ENCODE results near the gene PRR16.

Gene PRR16

DNA sequence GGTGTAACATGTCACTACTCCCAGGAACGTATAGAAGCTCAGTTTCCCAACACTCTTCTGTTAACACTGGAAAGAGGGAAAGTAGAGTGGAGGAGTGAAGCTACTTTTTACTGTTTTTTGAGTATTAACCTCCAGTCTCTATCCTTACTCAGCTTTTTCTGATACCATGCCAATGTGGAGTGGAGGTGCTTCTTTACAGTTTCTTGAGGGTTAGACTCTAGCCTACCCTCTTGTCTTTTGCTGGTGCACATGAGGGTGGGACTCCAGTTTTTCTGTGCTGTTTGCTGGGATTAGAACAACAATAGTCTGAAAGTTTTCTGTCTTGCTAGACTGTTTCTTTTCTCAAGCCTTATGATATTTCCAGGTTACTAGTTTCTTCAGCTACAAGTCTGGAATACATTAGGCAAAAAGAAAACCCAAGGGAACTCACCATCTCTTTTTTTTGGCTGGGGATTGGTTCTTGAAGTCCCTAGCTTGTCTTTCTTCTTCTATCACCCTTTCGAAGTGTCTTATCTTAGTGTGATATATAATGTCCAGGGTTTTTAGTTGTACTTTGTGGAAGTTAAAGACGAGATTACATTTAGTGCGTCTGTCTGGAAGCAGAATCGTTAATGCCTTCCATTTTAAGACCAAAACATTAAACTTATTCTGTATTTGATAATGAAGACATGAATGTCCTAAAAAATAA lies 35.9 kb downstream of the PRR16 start:
- TF ChIP-seq ZNF70 (CRISPR knock-in tag; IDR thresholded peaks at IDR 0.05), result no peak
- TF ChIP-seq, protein P1, sequence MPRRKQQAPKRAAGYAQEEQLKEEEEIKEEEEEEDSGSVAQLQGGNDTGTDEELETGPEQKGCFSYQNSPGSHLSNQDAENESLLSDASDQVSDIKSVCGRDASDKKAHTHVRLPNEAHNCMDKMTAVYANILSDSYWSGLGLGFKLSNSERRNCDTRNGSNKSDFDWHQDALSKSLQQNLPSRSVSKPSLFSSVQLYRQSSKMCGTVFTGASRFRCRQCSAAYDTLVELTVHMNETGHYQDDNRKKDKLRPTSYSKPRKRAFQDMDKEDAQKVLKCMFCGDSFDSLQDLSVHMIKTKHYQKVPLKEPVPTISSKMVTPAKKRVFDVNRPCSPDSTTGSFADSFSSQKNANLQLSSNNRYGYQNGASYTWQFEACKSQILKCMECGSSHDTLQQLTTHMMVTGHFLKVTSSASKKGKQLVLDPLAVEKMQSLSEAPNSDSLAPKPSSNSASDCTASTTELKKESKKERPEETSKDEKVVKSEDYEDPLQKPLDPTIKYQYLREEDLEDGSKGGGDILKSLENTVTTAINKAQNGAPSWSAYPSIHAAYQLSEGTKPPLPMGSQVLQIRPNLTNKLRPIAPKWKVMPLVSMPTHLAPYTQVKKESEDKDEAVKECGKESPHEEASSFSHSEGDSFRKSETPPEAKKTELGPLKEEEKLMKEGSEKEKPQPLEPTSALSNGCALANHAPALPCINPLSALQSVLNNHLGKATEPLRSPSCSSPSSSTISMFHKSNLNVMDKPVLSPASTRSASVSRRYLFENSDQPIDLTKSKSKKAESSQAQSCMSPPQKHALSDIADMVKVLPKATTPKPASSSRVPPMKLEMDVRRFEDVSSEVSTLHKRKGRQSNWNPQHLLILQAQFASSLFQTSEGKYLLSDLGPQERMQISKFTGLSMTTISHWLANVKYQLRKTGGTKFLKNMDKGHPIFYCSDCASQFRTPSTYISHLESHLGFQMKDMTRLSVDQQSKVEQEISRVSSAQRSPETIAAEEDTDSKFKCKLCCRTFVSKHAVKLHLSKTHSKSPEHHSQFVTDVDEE (CRISPR knock-in tag; IDR thresholded peaks at IDR 0.05), result no peak
- no peak for TF ChIP-seq GLIS3 (CRISPR knock-in tag; IDR thresholded peaks at IDR 0.05)
- TF ChIP-seq SNAI2 (CRISPR knock-in tag; IDR thresholded peaks at IDR 0.05), result no peak
- no peak for TF ChIP-seq PPARA (CRISPR knock-in tag; IDR thresholded peaks at IDR 0.05; ENCODE audit: borderline replicate concordance)
- no peak for TF ChIP-seq TCF4 (CRISPR knock-in tag; IDR thresholded peaks at IDR 0.05; ENCODE audit: borderline replicate concordance)
- TF ChIP-seq, protein P2, sequence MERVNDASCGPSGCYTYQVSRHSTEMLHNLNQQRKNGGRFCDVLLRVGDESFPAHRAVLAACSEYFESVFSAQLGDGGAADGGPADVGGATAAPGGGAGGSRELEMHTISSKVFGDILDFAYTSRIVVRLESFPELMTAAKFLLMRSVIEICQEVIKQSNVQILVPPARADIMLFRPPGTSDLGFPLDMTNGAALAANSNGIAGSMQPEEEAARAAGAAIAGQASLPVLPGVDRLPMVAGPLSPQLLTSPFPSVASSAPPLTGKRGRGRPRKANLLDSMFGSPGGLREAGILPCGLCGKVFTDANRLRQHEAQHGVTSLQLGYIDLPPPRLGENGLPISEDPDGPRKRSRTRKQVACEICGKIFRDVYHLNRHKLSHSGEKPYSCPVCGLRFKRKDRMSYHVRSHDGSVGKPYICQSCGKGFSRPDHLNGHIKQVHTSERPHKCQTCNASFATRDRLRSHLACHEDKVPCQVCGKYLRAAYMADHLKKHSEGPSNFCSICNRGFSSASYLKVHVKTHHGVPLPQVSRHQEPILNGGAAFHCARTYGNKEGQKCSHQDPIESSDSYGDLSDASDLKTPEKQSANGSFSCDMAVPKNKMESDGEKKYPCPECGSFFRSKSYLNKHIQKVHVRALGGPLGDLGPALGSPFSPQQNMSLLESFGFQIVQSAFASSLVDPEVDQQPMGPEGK (CRISPR knock-in tag; IDR thresholded peaks at IDR 0.05; ENCODE audit: borderline replicate concordance), result no peak
- TF ChIP-seq TOX (CRISPR knock-in tag; IDR thresholded peaks at IDR 0.05; ENCODE audit: borderline replicate concordance), result no peak
- no peak for TF ChIP-seq ZFP3 (CRISPR knock-in tag; IDR thresholded peaks at IDR 0.05)
- TF ChIP-seq OSR1 (CRISPR knock-in tag; IDR thresholded peaks at IDR 0.05), result no peak
- no peak for TF ChIP-seq CREB5 (CRISPR knock-in tag; IDR thresholded peaks at IDR 0.05; ENCODE audit: low read depth)
- TF ChIP-seq RARB (CRISPR knock-in tag; IDR thresholded peaks at IDR 0.05), result no peak
- TF ChIP-seq ARNTL (CRISPR knock-in tag; IDR thresholded peaks at IDR 0.05; ENCODE audit: borderline replicate concordance, low read depth), result no peak
- TF ChIP-seq ISL1 (CRISPR knock-in tag; IDR thresholded peaks at IDR 0.05), result no peak
- TF ChIP-seq CSDC2 (CRISPR knock-in tag; IDR thresholded peaks at IDR 0.05), result no peak
- TF ChIP-seq, protein P3, sequence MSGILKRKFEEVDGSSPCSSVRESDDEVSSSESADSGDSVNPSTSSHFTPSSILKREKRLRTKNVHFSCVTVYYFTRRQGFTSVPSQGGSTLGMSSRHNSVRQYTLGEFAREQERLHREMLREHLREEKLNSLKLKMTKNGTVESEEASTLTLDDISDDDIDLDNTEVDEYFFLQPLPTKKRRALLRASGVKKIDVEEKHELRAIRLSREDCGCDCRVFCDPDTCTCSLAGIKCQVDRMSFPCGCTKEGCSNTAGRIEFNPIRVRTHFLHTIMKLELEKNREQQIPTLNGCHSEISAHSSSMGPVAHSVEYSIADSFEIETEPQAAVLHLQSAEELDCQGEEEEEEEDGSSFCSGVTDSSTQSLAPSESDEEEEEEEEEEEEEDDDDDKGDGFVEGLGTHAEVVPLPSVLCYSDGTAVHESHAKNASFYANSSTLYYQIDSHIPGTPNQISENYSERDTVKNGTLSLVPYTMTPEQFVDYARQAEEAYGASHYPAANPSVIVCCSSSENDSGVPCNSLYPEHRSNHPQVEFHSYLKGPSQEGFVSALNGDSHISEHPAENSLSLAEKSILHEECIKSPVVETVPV (CRISPR knock-in tag; IDR thresholded peaks at IDR 0.05), result no peak
- no peak for TF ChIP-seq ESRRG (CRISPR knock-in tag; IDR thresholded peaks at IDR 0.05)
- TF ChIP-seq ZFP30 (CRISPR knock-in tag; IDR thresholded peaks at IDR 0.05), result no peak
- TF ChIP-seq POU6F1 (CRISPR knock-in tag; IDR thresholded peaks at IDR 0.05; ENCODE audit: borderline replicate concordance, low read depth), result no peak
- no peak for TF ChIP-seq ZC3H10 (CRISPR knock-in tag; IDR thresholded peaks at IDR 0.05)
- no peak for ATAC-seq

GRCh38 chr5:120502531-120502930 lies 38.4 kb downstream of the PRR16 start:
- no peak for ATAC-seq
- TF ChIP-seq PPARA (CRISPR knock-in tag; IDR thresholded peaks at IDR 0.05; ENCODE audit: borderline replicate concordance) (no peak), ZNF70 (CRISPR knock-in tag; IDR thresholded peaks at IDR 0.05) (no peak), ZNF565 (CRISPR knock-in tag; conservative IDR thresholded peaks at IDR 0.05; ENCODE audit: low read depth) (no peak), SNAI2 (CRISPR knock-in tag; IDR thresholded peaks at IDR 0.05) (no peak), POU6F1 (CRISPR knock-in tag; IDR thresholded peaks at IDR 0.05; ENCODE audit: borderline replicate concordance, low read depth) (no peak), BACH2 (CRISPR knock-in tag; IDR thresholded peaks at IDR 0.05; ENCODE audit: borderline replicate concordance) (no peak), ZNF8 (CRISPR knock-in tag; IDR thresholded peaks at IDR 0.05) (no peak), ZC3H10 (CRISPR knock-in tag; IDR thresholded peaks at IDR 0.05) (no peak), GLIS3 (CRISPR knock-in tag; IDR thresholded peaks at IDR 0.05) (no peak), ISL1 (CRISPR knock-in tag; IDR thresholded peaks at IDR 0.05) (no peak), RARB (CRISPR knock-in tag; IDR thresholded peaks at IDR 0.05) (no peak), CSDC2 (CRISPR knock-in tag; IDR thresholded peaks at IDR 0.05) (no peak), TCF4 (CRISPR knock-in tag; IDR thresholded peaks at IDR 0.05; ENCODE audit: borderline replicate concordance) (no peak), OSR1 (CRISPR knock-in tag; IDR thresholded peaks at IDR 0.05) (no peak), ZFP30 (CRISPR knock-in tag; IDR thresholded peaks at IDR 0.05) (no peak)
- TF ChIP-seq, protein P3 (CRISPR knock-in tag; IDR thresholded peaks at IDR 0.05), result no peak
- TF ChIP-seq, protein P1 (CRISPR knock-in tag; IDR thresholded peaks at IDR 0.05), result no peak
